Measurements from ENCODE around the gene MPEG1.

The MPEG1 gene

DNA sequence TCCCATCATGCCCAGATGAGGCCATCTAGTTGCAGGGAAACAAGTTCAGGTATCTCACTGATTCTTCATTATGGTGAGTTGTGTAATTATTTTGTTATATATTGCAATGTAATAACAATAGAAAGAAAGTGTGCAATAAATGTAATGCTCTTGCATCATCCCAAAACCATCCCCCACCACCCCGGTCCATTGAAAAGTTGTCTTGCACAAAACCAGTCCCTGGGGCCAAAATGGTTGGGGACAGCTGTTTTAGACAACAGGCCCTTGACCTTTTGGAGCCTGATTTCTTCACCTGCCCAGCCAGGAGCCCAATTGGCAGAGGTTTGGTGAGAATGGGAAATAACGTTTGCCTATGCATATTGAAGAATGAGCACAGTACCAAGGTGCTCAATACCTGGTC is 15.9 kb downstream of the MPEG1 start:
- no peak for DNase-seq (ENCODE audit: low spot score)
- TF ChIP-seq CTCF (IDR thresholded peaks at IDR 0.05; ENCODE audit: extremely low read depth, insufficient read depth, missing control alignments) = no peak
- in situ Hi-C loops (cut with MboI; ENCODE audit: low pct_unique_long_range_greater_than_20kb, low sequenced_read_pairs, unreplicated experiment) = no loop called here

DNA sequence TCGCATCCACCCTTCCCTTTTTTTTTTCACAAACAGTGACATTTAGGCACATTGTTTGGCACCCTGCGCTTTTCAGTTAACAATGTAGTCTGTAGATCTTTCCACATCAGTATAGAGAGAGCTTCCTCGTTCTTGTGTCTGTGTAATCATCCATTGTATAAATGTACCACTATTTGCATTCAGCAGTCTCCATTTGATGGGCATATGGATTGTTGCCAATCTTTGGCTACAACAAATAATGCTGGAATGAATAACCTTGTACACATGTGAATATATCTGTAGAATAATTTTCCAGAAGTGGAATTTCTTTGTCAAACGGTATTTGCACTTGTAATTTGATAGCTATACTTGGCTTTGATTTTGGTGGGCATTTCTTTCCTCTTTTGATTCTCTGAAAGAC is 17.1 kb downstream of the MPEG1 start:
- in situ Hi-C loops (cut with MboI; ENCODE audit: low pct_unique_long_range_greater_than_20kb, low sequenced_read_pairs, unreplicated experiment) = no loop called here
- no peak for TF ChIP-seq CTCF (IDR thresholded peaks at IDR 0.05; ENCODE audit: extremely low read depth, insufficient read depth, missing control alignments)
- DNase-seq (ENCODE audit: low spot score) = no peak

- no peak for DNase-seq (ENCODE audit: low spot score)
- TF ChIP-seq CTCF (IDR thresholded peaks at IDR 0.05; ENCODE audit: extremely low read depth, insufficient read depth, missing control alignments) = no peak
- in situ Hi-C loops (cut with MboI; ENCODE audit: low pct_unique_long_range_greater_than_20kb, low sequenced_read_pairs, unreplicated experiment) = no loop called here
Measured at GRCh38 chr11:59193587-59194130, 19.1 kb downstream of the MPEG1 start.

- in situ Hi-C loops (cut with MboI; ENCODE audit: low pct_unique_long_range_greater_than_20kb, low sequenced_read_pairs, unreplicated experiment) = no loop called here
- DNase-seq (ENCODE audit: low spot score) = no peak
- no peak for TF ChIP-seq CTCF (IDR thresholded peaks at IDR 0.05; ENCODE audit: extremely low read depth, insufficient read depth, missing control alignments)
Measured at GRCh38 chr11:59192446-59193020, 20.2 kb downstream of the MPEG1 start.

- DNase-seq (ENCODE audit: low spot score) = no peak
- in situ Hi-C loops (cut with MboI; ENCODE audit: low pct_unique_long_range_greater_than_20kb, low sequenced_read_pairs, unreplicated experiment) = no loop called here
- TF ChIP-seq CTCF (IDR thresholded peaks at IDR 0.05; ENCODE audit: extremely low read depth, insufficient read depth, missing control alignments) = no peak
Measured at GRCh38 chr11:59191890-59192289, 20.8 kb downstream of the MPEG1 start.

DNA sequence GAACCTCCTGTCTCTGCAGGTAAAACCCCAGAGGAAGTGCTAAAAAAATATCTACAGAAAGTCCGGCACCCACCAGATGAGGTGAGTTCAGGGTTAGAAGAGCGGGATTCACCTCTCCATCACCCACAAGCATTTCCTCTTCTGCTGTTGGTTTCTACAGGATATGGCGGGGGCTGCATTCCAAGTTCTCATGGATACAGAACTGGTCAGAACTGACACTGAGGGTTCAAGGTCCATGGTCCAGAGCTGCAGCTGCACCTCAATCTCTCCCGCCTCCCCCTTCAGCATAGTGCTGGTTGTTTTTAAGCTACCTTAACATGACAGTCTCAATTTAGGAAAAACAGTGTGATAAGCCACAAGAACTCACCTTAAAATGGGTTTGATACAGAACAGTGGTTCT is 21.6 kb downstream of the MPEG1 start:
- no peak for DNase-seq (ENCODE audit: low spot score)
- TF ChIP-seq CTCF (IDR thresholded peaks at IDR 0.05; ENCODE audit: extremely low read depth, insufficient read depth, missing control alignments) = no peak
- in situ Hi-C loops (cut with MboI; ENCODE audit: low pct_unique_long_range_greater_than_20kb, low sequenced_read_pairs, unreplicated experiment) = no loop called here

All from GM13977 (cell line).